ENCODE data around the gene NNMT. TPM values are rescaled to one million over a fixed set of nuclear protein-coding genes. Genes with fewer than 3 reads are reported as not detected.

Gene NNMT
- total and polyA plus RNA-seq, 2 donors (not counting 3 experiments of a cell fraction or from before 2014, with no cell fraction given): 330 to 454 TPM

- BruUV-seq (replicated peaks): no TSS peak
- ChIA-PET CTCF (interaction anchor here (0.9 to 11.9 kb wide), 15 partner anchors 17 to 457 kb away, joined by 3 to 539 read pairs (median 25); partner anchors contain the start of genes HTR3B and ZBTB16), POLR2A (no interaction called here)
- H2AFZ ChIP-seq (ENCODE audit: low read depth, low read length): no peak overlapping the region
- no peak overlapping the region for H3K9ac ChIP-seq (replicated peaks; ENCODE audit: extremely low read depth, insufficient read depth, low read length)
- H3K4me3 ChIP-seq (replicated peaks in 1 of 3; ENCODE audit: insufficient read depth in 1 of 3, low read depth in 1 of 3, low read length in 3 of 3): no peak overlapping the region
- H3K27me3 ChIP-seq (ENCODE audit: control insufficient read depth in 2 of 2, insufficient read depth in 2 of 2, low read length in 2 of 2): peaks cover 9 to 14% of the 10 kb centered on the region in 2 experiments
- no peaks in the 10 kb centered on the region for H3K9me3 ChIP-seq (replicated peaks; ENCODE audit: control insufficient read depth, insufficient read depth, low read length)
- FAIRE-seq (no peak), DNase-seq (ENCODE audit: low read depth, low spot score) (no peak)
- no peak overlapping the region for H3K27ac ChIP-seq (ENCODE audit: insufficient read depth, low read depth, low read length)
- H3K79me2 ChIP-seq (ENCODE audit: control insufficient read depth, insufficient read depth, low read length): no peaks in the 10 kb centered on the region
- intact Hi-C loops (cut with micrococcal nuclease): no loop called here
- no peaks in the 10 kb centered on the region for H3K4me1 ChIP-seq (ENCODE audit: control insufficient read depth, extremely low read depth, insufficient read depth, low read length)
- H3K4me2 ChIP-seq (ENCODE audit: insufficient read depth, low read length): no peak overlapping the region
- H3K9me1 ChIP-seq (replicated peaks; ENCODE audit: control insufficient read depth, extremely low read depth, insufficient read depth, low read length): no peaks in the 10 kb centered on the region
- dilution Hi-C loops (cut with MboI; ENCODE audit: extremely low pct_ligation_motif_present, low sequenced_read_pairs): loop anchor here (25.0 kb wide), 1 partner anchor 226 kb away; no protein-coding TSS in a partner anchor
- TF ChIP-seq POLR2AphosphoS5 (IDR thresholded peaks at IDR 0.05; ENCODE audit: insufficient read depth, low read depth, low read length) (no peak), FOS (IDR thresholded peaks at IDR 0.05; ENCODE audit: borderline replicate concordance, insufficient read depth, low read length) (no peak), EZH2 (IDR thresholded peaks at IDR 0.05; ENCODE audit: borderline replicate concordance, low read depth, low read length, severe bottlenecking) (no peak), JUN (IDR thresholded peaks at IDR 0.05; ENCODE audit: borderline replicate concordance, insufficient read depth, insufficient read length, low read depth) (no peak), POLR2A (IDR thresholded peaks at IDR 0.05; ENCODE audit: low read depth, low read length) (no peak), GATA2 (IDR thresholded peaks at IDR 0.05; ENCODE audit: insufficient read depth, insufficient read length, low read depth, low read length) (no peak), MAX (IDR thresholded peaks at IDR 0.05; ENCODE audit: insufficient read depth, insufficient read length) (no peak), MYC (IDR thresholded peaks at IDR 0.05; ENCODE audit: low read depth, low read length) (no peak)
- TF ChIP-seq, protein P1, sequence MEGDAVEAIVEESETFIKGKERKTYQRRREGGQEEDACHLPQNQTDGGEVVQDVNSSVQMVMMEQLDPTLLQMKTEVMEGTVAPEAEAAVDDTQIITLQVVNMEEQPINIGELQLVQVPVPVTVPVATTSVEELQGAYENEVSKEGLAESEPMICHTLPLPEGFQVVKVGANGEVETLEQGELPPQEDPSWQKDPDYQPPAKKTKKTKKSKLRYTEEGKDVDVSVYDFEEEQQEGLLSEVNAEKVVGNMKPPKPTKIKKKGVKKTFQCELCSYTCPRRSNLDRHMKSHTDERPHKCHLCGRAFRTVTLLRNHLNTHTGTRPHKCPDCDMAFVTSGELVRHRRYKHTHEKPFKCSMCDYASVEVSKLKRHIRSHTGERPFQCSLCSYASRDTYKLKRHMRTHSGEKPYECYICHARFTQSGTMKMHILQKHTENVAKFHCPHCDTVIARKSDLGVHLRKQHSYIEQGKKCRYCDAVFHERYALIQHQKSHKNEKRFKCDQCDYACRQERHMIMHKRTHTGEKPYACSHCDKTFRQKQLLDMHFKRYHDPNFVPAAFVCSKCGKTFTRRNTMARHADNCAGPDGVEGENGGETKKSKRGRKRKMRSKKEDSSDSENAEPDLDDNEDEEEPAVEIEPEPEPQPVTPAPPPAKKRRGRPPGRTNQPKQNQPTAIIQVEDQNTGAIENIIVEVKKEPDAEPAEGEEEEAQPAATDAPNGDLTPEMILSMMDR (IDR thresholded peaks at IDR 0.05; ENCODE audit: extremely low read depth in 1 of 2, insufficient read depth in 1 of 2, low read depth in 1 of 2, low read length in 2 of 2): no peak
- H3K36me3 ChIP-seq (ENCODE audit: control insufficient read depth in 2 of 2, extremely low read depth in 1 of 2, insufficient read depth in 2 of 2, low read length in 2 of 2): no peaks in the 10 kb centered on the region
- H4K20me1 ChIP-seq (replicated peaks; ENCODE audit: control insufficient read depth, extremely low read depth, insufficient read depth, low read length): no peaks in the 10 kb centered on the region
These were observed 32.6 kb upstream of the NNMT start for GRCh38 chr11:114263513-114264170.

All from endothelial cell of umbilical vein (primary cell).